ENCODE data around the gene SCN4A.

SCN4A gene

DNA sequence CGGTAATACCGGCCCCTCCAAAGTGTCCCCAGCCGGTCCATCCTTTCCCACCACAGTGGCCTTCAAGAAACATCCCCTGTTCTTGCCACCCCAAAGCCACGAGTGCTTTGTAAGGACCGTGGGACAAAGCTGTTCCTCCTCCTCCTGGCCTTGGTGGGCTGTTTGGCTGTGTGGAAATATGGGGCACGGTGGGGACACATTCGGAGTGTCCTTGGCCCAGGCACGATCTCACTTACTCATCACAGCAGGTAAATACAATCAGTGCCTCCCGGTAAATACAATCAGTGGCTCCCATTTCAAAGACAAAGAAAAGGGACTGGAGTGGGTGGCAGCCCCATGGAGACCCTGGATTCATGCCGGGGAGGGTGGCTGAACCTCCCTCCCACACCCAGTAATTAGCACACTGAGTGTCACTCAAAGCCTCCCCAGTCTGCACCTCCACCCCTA lies 10.4 kb downstream of the SCN4A start:
- Histone ChIP-seq H3K4me3 (ENCODE audit: low read length) (0 out of 2 replicates have a peak overlapping the region, but pooled peaks have one; percentile 18), H3K9me3 (ENCODE audit: insufficient read depth, low read depth, low read length) (no peaks in the 10 kb centered on the region), H3K4me1 (ENCODE audit: insufficient read depth, low read length) (peaks cover 15% of the 10 kb centered on the region; the same call in 1 of the 2 replicates), H3K9ac (ENCODE audit: low read depth, low read length) (no peak overlapping the region), H3K27ac (ENCODE audit: low read depth, low read length) (0 out of 2 replicates have a peak overlapping the region, but pooled peaks have one; percentile 41), H3K27me3 (ENCODE audit: insufficient read depth, low read length) (no peaks in the 10 kb centered on the region), H3K36me3 (ENCODE audit: insufficient read depth, low read length) (no peaks in the 10 kb centered on the region)
- WGBS: 34% methylated on average over 10 of the region's 10 CpGs

- H3K4me3 ChIP-seq (ENCODE audit: low read length): peak overlapping the region; percentile 54
- H3K4me1 ChIP-seq (ENCODE audit: insufficient read depth, low read length): peaks cover 15% of the 10 kb centered on the region; the same call in 1 of the 2 replicates
- H3K27ac ChIP-seq (ENCODE audit: low read depth, low read length): peak overlapping the region; percentile 41; the same call in 1 of the 2 replicates
- peak overlapping the region; percentile 48 for H3K9ac ChIP-seq (ENCODE audit: low read depth, low read length)
- H3K36me3 ChIP-seq (ENCODE audit: insufficient read depth, low read length): no peaks in the 10 kb centered on the region
- H3K9me3 ChIP-seq (ENCODE audit: insufficient read depth, low read depth, low read length): no peaks in the 10 kb centered on the region
- no peaks in the 10 kb centered on the region for H3K27me3 ChIP-seq (ENCODE audit: insufficient read depth, low read length)
- 10% methylated on average over 37 of the region's 37 CpGs for WGBS
Observed at GRCh38 chr17:63961355-63962212, 11.1 kb downstream of the SCN4A start.

- Histone ChIP-seq H3K27ac (ENCODE audit: low read depth, low read length) (no peak overlapping the region), H3K9ac (ENCODE audit: low read depth, low read length) (no peak overlapping the region), H3K4me1 (ENCODE audit: insufficient read depth, low read length) (peaks cover 15% of the 10 kb centered on the region; the same call in 1 of the 2 replicates), H3K36me3 (ENCODE audit: insufficient read depth, low read length) (no peaks in the 10 kb centered on the region), H3K4me3 (ENCODE audit: low read length) (peak overlapping the region; percentile 54), H3K27me3 (ENCODE audit: insufficient read depth, low read length) (no peaks in the 10 kb centered on the region), H3K9me3 (ENCODE audit: insufficient read depth, low read depth, low read length) (no peaks in the 10 kb centered on the region)
- WGBS: 16% methylated on average over 7 of the region's 7 CpGs
Observed at GRCh38 chr17:63960430-63960829, 12.3 kb downstream of the SCN4A start.

DNA sequence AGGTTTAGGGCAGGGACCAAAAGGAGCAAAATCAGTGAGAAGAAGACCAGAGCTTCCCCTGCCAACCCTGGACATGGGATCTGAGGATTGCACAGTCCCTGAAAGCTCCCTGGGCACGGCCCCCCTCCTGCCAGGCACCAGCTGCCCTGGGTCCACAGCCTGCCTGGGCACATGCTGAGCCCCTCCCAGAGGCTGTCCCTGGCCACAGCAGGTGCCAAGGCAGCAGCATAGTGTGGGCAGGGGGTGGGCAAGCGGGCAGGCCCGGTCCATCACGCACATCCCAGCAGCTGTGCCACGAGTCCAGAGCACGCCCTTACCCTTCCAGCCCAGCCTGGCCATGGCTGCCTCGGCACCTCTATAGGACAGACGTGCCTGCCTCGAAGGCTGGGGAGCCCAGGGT lies 12.7 kb downstream of the SCN4A start:
- Histone ChIP-seq H3K4me3 (ENCODE audit: low read length) (peak overlapping the region; percentile 54; the same call in 1 of the 2 replicates), H3K4me1 (ENCODE audit: insufficient read depth, low read length) (peaks cover 15% of the 10 kb centered on the region; the same call in 1 of the 2 replicates), H3K36me3 (ENCODE audit: insufficient read depth, low read length) (no peaks in the 10 kb centered on the region), H3K9ac (ENCODE audit: low read depth, low read length) (no peak overlapping the region), H3K27ac (ENCODE audit: low read depth, low read length) (no peak overlapping the region), H3K27me3 (ENCODE audit: insufficient read depth, low read length) (no peaks in the 10 kb centered on the region), H3K9me3 (ENCODE audit: insufficient read depth, low read depth, low read length) (no peaks in the 10 kb centered on the region)
- 69% methylated on average over 9 of the region's 9 CpGs for WGBS

DNA sequence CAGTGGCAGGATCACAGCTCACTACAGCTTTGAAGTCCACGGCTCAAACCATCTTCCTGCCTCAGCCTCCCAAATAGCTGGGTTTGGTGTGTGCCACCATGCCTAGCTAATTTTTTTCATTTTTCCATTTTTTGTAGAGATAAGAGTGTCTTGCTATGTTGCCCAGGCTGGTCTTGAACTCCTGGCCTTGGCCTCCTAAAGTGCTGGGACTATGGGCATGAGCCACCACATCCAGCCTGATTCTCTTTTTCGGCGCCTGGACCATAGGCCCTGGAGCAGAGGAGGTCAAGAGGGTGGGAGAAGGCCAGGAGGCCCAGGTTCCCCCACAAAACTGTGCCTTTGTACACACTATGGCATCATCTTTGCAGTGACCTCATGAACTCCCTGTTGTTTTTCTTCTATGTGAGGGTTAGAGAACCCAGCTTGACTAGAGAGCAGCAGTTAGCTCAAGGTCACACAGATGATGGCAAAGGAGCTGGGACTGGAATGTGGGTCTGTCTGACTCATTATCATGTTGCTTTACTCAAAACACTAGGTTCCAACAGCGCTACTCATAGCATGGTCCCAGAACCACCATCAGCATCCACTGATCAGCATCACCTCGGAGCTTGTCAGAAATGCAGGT lies 16.3 kb downstream of the SCN4A start:
- no peak overlapping the region for H3K9ac ChIP-seq (ENCODE audit: low read depth, low read length)
- no peaks in the 10 kb centered on the region for H3K27me3 ChIP-seq (ENCODE audit: insufficient read depth, low read length)
- H3K4me1 ChIP-seq (ENCODE audit: insufficient read depth, low read length): 0 out of 2 replicates have a peak, but pooled peaks cover 6% of the 10 kb centered on the region
- H3K36me3 ChIP-seq (ENCODE audit: insufficient read depth, low read length): no peaks in the 10 kb centered on the region
- H3K4me3 ChIP-seq (ENCODE audit: low read length): no peak overlapping the region
- 92% methylated on average over 5 of the region's 5 CpGs for WGBS
- H3K9me3 ChIP-seq (ENCODE audit: insufficient read depth, low read depth, low read length): no peaks in the 10 kb centered on the region
- H3K27ac ChIP-seq (ENCODE audit: low read depth, low read length): no peak overlapping the region

GRCh38 chr17:63955791-63956190 lies 16.9 kb downstream of the SCN4A start:
- Histone ChIP-seq H3K4me3 (ENCODE audit: low read length) (no peak overlapping the region), H3K9ac (ENCODE audit: low read depth, low read length) (no peak overlapping the region), H3K4me1 (ENCODE audit: insufficient read depth, low read length) (0 out of 2 replicates have a peak, but pooled peaks cover 6% of the 10 kb centered on the region)

GRCh38 chr17:63955232-63955631 lies 17.5 kb downstream of the SCN4A start:
- Histone ChIP-seq H3K27ac (ENCODE audit: low read depth, low read length) (no peak overlapping the region), H3K9me3 (ENCODE audit: insufficient read depth, low read depth, low read length) (no peaks in the 10 kb centered on the region), H3K4me1 (ENCODE audit: insufficient read depth, low read length) (0 out of 2 replicates have a peak, but pooled peaks cover under 1% of the 10 kb centered on the region), H3K9ac (ENCODE audit: low read depth, low read length) (no peak overlapping the region), H3K4me3 (ENCODE audit: low read length) (no peak overlapping the region), H3K27me3 (ENCODE audit: insufficient read depth, low read length) (no peaks in the 10 kb centered on the region), H3K36me3 (ENCODE audit: insufficient read depth, low read length) (no peaks in the 10 kb centered on the region)
- WGBS: 88% methylated on average over 11 of the region's 11 CpGs

More at GRCh38 chr17:63955791-63956190, 16.9 kb downstream of the SCN4A start:
- H3K9me3 ChIP-seq (ENCODE audit: insufficient read depth, low read depth, low read length): no peaks in the 10 kb centered on the region
- 92% methylated on average over 4 of the region's 4 CpGs for WGBS
- no peaks in the 10 kb centered on the region for H3K36me3 ChIP-seq (ENCODE audit: insufficient read depth, low read length)
- no peak overlapping the region for H3K27ac ChIP-seq (ENCODE audit: low read depth, low read length)
- H3K27me3 ChIP-seq (ENCODE audit: insufficient read depth, low read length): no peaks in the 10 kb centered on the region

- no peaks in the 10 kb centered on the region for H3K4me1 ChIP-seq (ENCODE audit: insufficient read depth, low read length)
- H3K9me3 ChIP-seq (ENCODE audit: insufficient read depth, low read depth, low read length): no peaks in the 10 kb centered on the region
- no peaks in the 10 kb centered on the region for H3K36me3 ChIP-seq (ENCODE audit: insufficient read depth, low read length)
- no peak overlapping the region for H3K9ac ChIP-seq (ENCODE audit: low read depth, low read length)
- H3K27me3 ChIP-seq (ENCODE audit: insufficient read depth, low read length): no peaks in the 10 kb centered on the region
- WGBS: 88% methylated on average over 10 of the region's 11 CpGs
- H3K4me3 ChIP-seq (ENCODE audit: low read length): no peak overlapping the region
- H3K27ac ChIP-seq (ENCODE audit: low read depth, low read length): no peak overlapping the region
Observed at GRCh38 chr17:63954402-63955063, 18.2 kb downstream of the SCN4A start.

- no peak overlapping the region for H3K4me3 ChIP-seq (ENCODE audit: low read length)
- H3K9ac ChIP-seq (ENCODE audit: low read depth, low read length): no peak overlapping the region
- no peaks in the 10 kb centered on the region for H3K9me3 ChIP-seq (ENCODE audit: insufficient read depth, low read depth, low read length)
- H3K27me3 ChIP-seq (ENCODE audit: insufficient read depth, low read length): no peaks in the 10 kb centered on the region
- no peaks in the 10 kb centered on the region for H3K4me1 ChIP-seq (ENCODE audit: insufficient read depth, low read length)
- 90% methylated on average over 29 of the region's 29 CpGs for WGBS
- H3K36me3 ChIP-seq (ENCODE audit: insufficient read depth, low read length): no peaks in the 10 kb centered on the region
- no peak overlapping the region for H3K27ac ChIP-seq (ENCODE audit: low read depth, low read length)
Observed at GRCh38 chr17:63950940-63951907, 21.5 kb downstream of the SCN4A start.

GRCh38 chr17:63949576-63950250 lies 23.0 kb downstream of the SCN4A start:
- no peak overlapping the region for H3K4me3 ChIP-seq (ENCODE audit: low read length)
- no peaks in the 10 kb centered on the region for H3K9me3 ChIP-seq (ENCODE audit: insufficient read depth, low read depth, low read length)
- H3K9ac ChIP-seq (ENCODE audit: low read depth, low read length): no peak overlapping the region
- H3K27ac ChIP-seq (ENCODE audit: low read depth, low read length): no peak overlapping the region
- WGBS: 79% methylated on average over 18 of the region's 18 CpGs
- H3K27me3 ChIP-seq (ENCODE audit: insufficient read depth, low read length): no peaks in the 10 kb centered on the region
- H3K36me3 ChIP-seq (ENCODE audit: insufficient read depth, low read length): no peaks in the 10 kb centered on the region
- H3K4me1 ChIP-seq (ENCODE audit: insufficient read depth, low read length): no peaks in the 10 kb centered on the region
